Retinal pigment epithelial cell (primary cell): Measurements from ENCODE around the gene TAOK2.

Source experiments
- DNase-seq: peaks from one replicate; pipeline ENCODE4 v3.0.0-alpha.2; 2010; ENCODE audit warnings: low read depth
- H3K4me3 ChIP-seq: 2 replicates; pipeline ENCODE4 v1.5.1; 2011; ENCODE audit warnings: mild to moderate bottlenecking, low read length, control low read depth, moderate library complexity
- TF ChIP-seq, protein P1 (sequence below): conservative IDR thresholded peaks from 2 replicates; pipeline ENCODE4 v1.5.1; 2011; ENCODE audit warnings: low read depth, low read length, control low read depth, inconsistent platforms

TAOK2 gene

DNA sequence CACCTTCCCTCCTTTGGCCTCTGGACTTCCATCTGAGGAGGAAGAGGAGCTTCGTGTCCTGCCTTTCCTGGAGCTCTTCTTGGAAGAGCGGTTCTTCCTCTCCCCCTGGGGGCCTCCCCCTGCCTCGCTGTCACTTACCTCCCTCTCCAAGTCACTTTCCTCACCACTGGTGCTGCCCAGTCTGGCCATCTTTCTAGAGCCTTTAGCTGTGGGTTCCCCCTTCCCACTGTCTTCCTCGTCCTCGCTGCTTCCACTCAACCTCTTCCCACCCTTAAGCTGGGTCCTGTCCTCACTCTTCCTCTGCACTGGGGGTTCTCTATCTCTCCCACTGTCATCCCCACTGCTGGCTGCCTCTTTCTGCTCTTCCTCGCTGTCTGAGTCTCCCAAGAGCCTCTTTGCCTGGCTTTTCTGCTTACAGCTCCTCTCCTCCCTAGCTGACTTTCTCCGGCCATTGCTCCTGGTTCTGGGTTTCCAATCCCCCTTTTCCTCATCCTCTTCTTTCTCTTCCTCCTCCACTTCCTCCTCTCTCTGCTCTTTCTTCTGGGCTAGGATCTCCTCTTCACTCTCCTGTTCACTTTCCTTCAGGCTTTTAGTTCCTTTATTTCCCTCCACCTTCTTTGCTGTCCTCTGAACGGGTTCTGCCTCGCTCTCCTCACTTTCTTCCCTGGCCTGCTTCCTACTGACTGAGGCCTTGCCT, 20.4 kb downstream of the TAOK2 start:
- no peak for DNase-seq
- H3K4me3 ChIP-seq, result no peak overlapping the region
- TF ChIP-seq, protein P1, sequence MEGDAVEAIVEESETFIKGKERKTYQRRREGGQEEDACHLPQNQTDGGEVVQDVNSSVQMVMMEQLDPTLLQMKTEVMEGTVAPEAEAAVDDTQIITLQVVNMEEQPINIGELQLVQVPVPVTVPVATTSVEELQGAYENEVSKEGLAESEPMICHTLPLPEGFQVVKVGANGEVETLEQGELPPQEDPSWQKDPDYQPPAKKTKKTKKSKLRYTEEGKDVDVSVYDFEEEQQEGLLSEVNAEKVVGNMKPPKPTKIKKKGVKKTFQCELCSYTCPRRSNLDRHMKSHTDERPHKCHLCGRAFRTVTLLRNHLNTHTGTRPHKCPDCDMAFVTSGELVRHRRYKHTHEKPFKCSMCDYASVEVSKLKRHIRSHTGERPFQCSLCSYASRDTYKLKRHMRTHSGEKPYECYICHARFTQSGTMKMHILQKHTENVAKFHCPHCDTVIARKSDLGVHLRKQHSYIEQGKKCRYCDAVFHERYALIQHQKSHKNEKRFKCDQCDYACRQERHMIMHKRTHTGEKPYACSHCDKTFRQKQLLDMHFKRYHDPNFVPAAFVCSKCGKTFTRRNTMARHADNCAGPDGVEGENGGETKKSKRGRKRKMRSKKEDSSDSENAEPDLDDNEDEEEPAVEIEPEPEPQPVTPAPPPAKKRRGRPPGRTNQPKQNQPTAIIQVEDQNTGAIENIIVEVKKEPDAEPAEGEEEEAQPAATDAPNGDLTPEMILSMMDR, result no peak

DNA sequence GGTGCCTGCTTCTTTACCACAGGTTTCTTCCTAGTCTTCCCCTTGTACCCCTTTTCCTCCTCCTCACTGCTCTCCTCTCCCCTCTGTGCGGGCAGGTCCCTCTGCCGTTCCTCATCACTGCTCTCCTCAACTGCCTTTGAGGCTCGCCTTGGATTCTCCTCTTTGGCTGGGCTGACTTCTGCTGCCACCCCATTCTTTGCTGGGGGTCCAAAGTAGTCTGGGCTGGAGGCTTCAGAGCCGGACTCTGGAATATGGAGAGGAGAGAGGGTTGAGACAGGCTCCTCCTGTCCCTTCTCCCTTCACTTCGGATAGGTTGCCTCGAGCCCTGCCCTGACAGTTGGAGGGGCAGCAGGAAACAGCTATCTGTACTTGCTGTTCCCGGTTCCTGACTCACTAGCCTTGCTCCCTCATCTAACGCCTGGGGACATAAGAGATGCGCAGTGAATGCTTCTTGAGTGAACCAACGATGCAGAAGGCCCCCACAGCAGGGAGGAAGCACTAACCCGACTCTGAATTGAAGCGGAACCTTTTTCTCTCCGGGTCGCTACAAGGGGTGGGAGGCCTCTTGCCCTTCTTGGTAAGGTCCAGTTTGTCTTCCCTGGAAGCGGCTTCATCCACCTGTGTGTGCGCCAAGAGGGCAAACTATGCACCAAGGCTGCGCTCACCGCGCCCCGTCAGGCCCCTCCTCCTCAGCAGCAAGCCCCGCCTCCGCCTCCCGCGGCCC, 21.1 kb downstream of the TAOK2 start:
- H3K4me3 ChIP-seq, result peak overlapping the region; percentile 94
- DNase-seq, result no peak
- TF ChIP-seq, protein P1, result no peak

DNA sequence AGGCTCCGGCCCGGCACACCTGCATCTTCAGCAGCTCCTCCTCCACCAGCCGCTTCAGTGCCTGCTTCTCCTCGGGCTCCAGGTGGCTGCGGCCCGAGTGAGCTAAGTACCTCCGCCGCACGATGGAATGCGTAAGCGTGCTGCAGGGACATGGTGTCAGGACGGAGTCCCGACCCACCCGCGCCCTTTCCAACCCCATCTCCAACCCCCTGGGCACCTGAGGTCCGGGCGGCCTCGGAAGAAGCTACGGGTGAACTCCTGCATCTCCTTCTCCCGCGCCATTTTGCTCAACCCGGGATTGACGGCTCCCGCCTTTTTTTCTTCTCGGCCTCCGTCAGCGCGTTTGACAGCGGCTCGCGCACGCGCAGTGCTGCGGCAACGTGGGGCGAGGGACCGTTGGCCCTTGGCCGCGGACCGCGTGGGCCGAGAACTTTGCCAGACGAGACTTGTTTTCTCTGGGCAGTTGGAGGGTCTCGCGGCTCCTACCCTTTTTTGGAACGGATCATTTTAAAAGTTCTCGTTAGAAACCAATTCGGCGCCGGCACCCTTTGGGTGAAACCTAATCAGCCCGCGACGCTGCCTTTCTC, 21.7 kb downstream of the TAOK2 start, which contains the start of gene HIRIP3:
Gene HIRIP3, minus strand, starts transcription at position 294 of the 587 bp plus-strand sequence. Its CDS starts 12 bp downstream, at position 282.
- no peak for DNase-seq
- H3K4me3 ChIP-seq, result peak within 1 kb of the TSS; percentile 94
- TF ChIP-seq, protein P1, result no peak

DNA sequence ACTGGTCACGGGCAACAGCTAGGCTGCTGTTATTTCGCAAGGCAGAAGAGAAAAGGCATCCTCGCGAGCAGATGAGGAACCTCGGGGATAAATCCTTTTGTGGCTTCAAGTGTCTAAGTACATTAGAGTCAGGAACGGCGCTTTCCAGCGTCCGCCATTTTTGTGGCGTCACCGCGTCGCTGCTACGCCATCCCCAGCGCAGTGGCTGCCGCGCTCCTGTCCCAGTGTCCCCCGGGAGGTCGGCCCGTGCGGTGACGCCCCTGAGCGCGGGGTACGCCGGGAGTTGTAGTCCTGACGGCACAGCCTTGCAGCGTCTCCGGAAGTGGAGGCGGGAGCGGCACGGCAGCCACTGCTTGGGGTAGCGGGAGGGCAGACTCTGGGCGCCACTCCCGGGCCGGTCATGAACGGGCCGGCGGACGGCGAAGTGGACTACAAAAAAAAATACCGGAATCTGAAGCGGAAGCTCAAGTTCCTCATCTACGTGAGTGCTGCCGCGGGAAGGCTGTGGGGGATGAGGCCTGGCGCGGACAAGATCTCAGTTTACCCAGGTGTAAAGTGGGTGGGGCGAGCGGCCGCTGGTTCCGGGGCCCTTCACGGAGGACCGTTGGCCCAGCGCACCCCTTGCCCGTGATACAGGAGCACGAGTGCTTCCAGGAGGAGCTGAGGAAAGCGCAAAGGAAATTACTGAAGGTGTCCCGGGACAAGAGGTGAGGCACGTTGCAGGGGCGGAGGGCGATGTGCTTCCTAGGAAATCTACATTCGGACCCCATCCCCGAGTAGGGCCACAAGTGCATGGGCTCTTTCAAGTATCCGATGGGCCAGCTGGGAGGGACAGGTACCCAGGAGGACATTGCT, 22.5 kb downstream of the TAOK2 start, which contains the start of gene INO80E:
Gene INO80E, plus strand, starts transcription at position 331 of the 855 bp plus-strand sequence. Its CDS starts 70 bp downstream, at position 401.
- peak; percentile 78 for DNase-seq
- H3K4me3 ChIP-seq, result peak within 1 kb of the TSS; percentile 94
- TF ChIP-seq, protein P1, result no peak

GRCh38 chr16:29996766-29997250, 23.1 kb downstream of the TAOK2 start:
- peak overlapping the region; percentile 94 for H3K4me3 ChIP-seq
- TF ChIP-seq, protein P1, result no peak
- no peak for DNase-seq

DNA sequence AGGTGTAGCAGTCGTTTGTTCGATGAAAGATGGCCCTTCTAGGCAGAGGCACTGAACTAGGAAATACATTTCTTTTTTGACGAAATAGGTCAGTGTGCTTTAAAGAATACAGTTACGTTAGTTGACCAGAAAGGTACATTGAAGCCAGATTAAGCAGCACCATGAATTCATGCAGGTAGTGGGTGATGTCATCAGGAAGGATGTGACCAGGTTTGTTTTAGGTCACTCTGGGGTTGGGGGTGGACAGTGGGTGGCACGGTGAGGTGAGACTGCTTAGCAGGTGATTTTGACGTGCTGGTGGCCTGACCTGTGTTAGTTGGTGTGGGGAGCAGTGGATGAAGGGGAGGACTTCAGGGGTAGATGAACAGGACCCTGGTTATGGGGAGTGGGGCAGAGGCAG, 25.9 kb downstream of the TAOK2 start:
- no peak for DNase-seq
- no peak overlapping the region for H3K4me3 ChIP-seq
- TF ChIP-seq, protein P1, result no peak
